HepG2 (cell line): ENCODE data around the gene EIF5A. TPM values are rescaled to one million over a fixed set of nuclear protein-coding genes. Genes with fewer than 3 reads are reported as not detected.

Source experiments
- ATAC-seq: fragments of 200-7000 bp; cut with Tn5 transposase; 3 replicates; pipeline ENCODE4 v1.9.1; 2020; ENCODE audit warnings: mild to moderate bottlenecking, moderate library complexity
- BruUV-seq: library from RNA; stranded (reverse); fragments of 400-500 nt; replicated peaks from 2 replicates; lab custom pipeline; 2021; lab: Mats Ljungman, UMichigan
- CTCF ChIA-PET: fragments of 300-600 bp; formaldehyde crosslinking; extraction: SDS; loops from one replicate; lab custom pipeline; 2021; ENCODE audit warnings: low total read pairs, inconsistent platforms, low intra/inter-chr PET ratio; lab: Yijun Ruan, JAX
- POLR2A ChIA-PET: fragments of 350-600 bp; sonication (Branson Sonifier 250); formaldehyde crosslinking; loops from one replicate; lab custom pipeline; 2020; ENCODE audit warnings: antibody characterized with exemption, inconsistent platforms; lab: Yijun Ruan, JAX
- DNase-seq: peaks from one replicate; pipeline ENCODE4 v3.0.0-alpha.2; 2015; ENCODE audit warnings: low spot score
- FAIRE-seq: peaks from 3 replicates; lab custom pipeline; 2011; peaks lifted over from hg19 to GRCh38; lab: Jason Lieb, UNC
- H2AFZ ChIP-seq: one replicate; pipeline ENCODE4 v1.6.1; 2011; ENCODE audit warnings: low read length, inconsistent platforms
- H3K27ac ChIP-seq: fragments of 300-600 bp; 3 replicates; pipeline ENCODE4 v1.8.0; 2011; ENCODE audit warnings: mixed run types, mild to moderate bottlenecking, mixed read lengths, low read length, inconsistent platforms; ENCODE audit not compliant: insufficient read depth; ENCODE audit errors: extremely low read length
- H3K27me3 ChIP-seq, 2 experiments: fragments of 200-600 bp in 1 of 2; 2 replicates in 1 of 2; 3 replicates in 1 of 2; pipeline versions ENCODE4 v1.6.0 to v1.8.0; 2011; ENCODE audit warnings: low read length in 2 of 2, mild to moderate bottlenecking in 2 of 2, moderate library complexity in 2 of 2, inconsistent platforms in 1 of 2; ENCODE audit not compliant: insufficient read depth in 2 of 2, control insufficient read depth in 1 of 2
- H3K36me3 ChIP-seq, 2 experiments: fragments of 200-600 bp in 1 of 2; replicated peaks in 1 of 2; 2 replicates in 1 of 2; 3 replicates in 1 of 2; pipeline versions ENCODE4 v1.5.1 to v1.8.0; 2011; ENCODE audit warnings: low read length in 2 of 2, inconsistent platforms in 1 of 2; ENCODE audit not compliant: insufficient read depth in 2 of 2, control insufficient read depth in 1 of 2
- H3K4me1 ChIP-seq: 2 replicates; pipeline ENCODE4 v1.5.1; 2012; ENCODE audit warnings: low read length, inconsistent platforms; ENCODE audit not compliant: insufficient read depth
- H3K4me2 ChIP-seq: 2 replicates; pipeline ENCODE4 v1.6.0; 2011; ENCODE audit warnings: low read depth, low read length, inconsistent platforms
- H3K4me3 ChIP-seq, 3 experiments: fragments of 200-600 bp in 1 of 3; sonication (generic), shearing (Covaris generic) in 1 of 3; replicated peaks in 1 of 3; 2 replicates each; pipeline ENCODE4 v1.5.1; 2011 to 2016; ENCODE audit warnings: low read length in 3 of 3, inconsistent platforms in 2 of 3, low read depth in 2 of 3, mild to moderate bottlenecking in 2 of 3, control low read depth in 1 of 3, mixed read lengths in 1 of 3; ENCODE audit not compliant: insufficient read depth in 1 of 3
- H3K79me2 ChIP-seq: one replicate; pipeline ENCODE4 v1.6.1; 2011; ENCODE audit warnings: low read length, inconsistent platforms; ENCODE audit not compliant: insufficient read depth
- H3K9ac ChIP-seq: 2 replicates; pipeline ENCODE4 v1.6.0; 2011; ENCODE audit warnings: mild to moderate bottlenecking, low read depth, low read length, inconsistent platforms; ENCODE audit not compliant: insufficient read depth
- H3K9me3 ChIP-seq: 2 replicates; pipeline ENCODE4 v1.5.1; 2012; ENCODE audit warnings: mild to moderate bottlenecking, low read length
- H4K20me1 ChIP-seq: 2 replicates; pipeline ENCODE4 v1.6.0; 2011; ENCODE audit warnings: inconsistent platforms, mild to moderate bottlenecking, low read length, moderate library complexity; ENCODE audit not compliant: insufficient read depth
- ARNT2 ChIP-seq: sonication (generic); formaldehyde crosslinking; IDR thresholded peaks from 2 replicates; pipeline ENCODE4 v1.8.0; 2022; ENCODE audit warnings: mild to moderate bottlenecking, low read depth, missing genetic modification reagents, moderate library complexity
- HNF4G ChIP-seq, 2 experiments: sonication (generic) in 1 of 2; formaldehyde crosslinking in 1 of 2; IDR thresholded peaks; 2 replicates each; pipeline versions ENCODE4 v1.4.0 to v1.6.1; 2011 to 2020; ENCODE audit warnings: borderline replicate concordance in 2 of 2, low read depth in 2 of 2, mild to moderate bottlenecking in 2 of 2, low read length in 1 of 2, missing genetic modification reagents in 1 of 2, moderate library complexity in 1 of 2
- NR2F2 ChIP-seq: IDR thresholded peaks from 2 replicates; pipeline ENCODE4 v1.6.1; 2012; ENCODE audit warnings: low read depth, inconsistent platforms, borderline replicate concordance
- SP5 ChIP-seq: IDR thresholded peaks from 2 replicates; pipeline ENCODE4 v1.6.1; 2016; ENCODE audit warnings: low read depth, borderline replicate concordance
- TAF15 ChIP-seq: fragments of 200-400 bp; formaldehyde crosslinking; IDR thresholded peaks from one replicate; pipeline ENCODE4 v1.6.1; 2018; ENCODE audit warnings: mild to moderate bottlenecking, low read depth, low read length; ENCODE audit not compliant: poor library complexity, severe bottlenecking
- TCF7 ChIP-seq: sonication (generic); IDR thresholded peaks from 2 replicates; pipeline ENCODE4 v1.6.1; 2016; ENCODE audit warnings: antibody characterized with exemption, low read depth
- WGBS: methylation state at CpG from one replicate; pipeline ENCODE4 v1.1.6; 2017; ENCODE audit warnings: low lambda C conversion rate; 5-methylcytosine and 5-hydroxymethylcytosine counted together
- in situ Hi-C: cut with HindIII; loops from 2 replicates; pipeline ENCODE4 v1.10.0; 2017; ENCODE audit warnings: low pct_unique_long_range_greater_than_20kb; ENCODE audit not compliant: extremely low pct_ligation_motif_present
- intact Hi-C: fragments of 100-400 bp; cut with micrococcal nuclease; formaldehyde crosslinking; loops from one replicate; pipeline ENCODE4 v1.10.0; 2022; ENCODE audit not compliant: unreplicated experiment
- polyA plus RNA-seq, 8 experiments: library from polyadenylated mRNA; depleted of rRNA in 3 of 8; stranded (reverse) in 7 of 8; unstranded in 1 of 8; fragments of >200 nt; fragmentation: Illumina TruSeq in 4 of 8; extraction: Trizol in 4 of 8; gene quantifications; 2 replicates each; pipeline versions ENCODE4 v1.2.1 to v1.2.3, GENCODE V29; 2011 to 2016; ENCODE audit warnings: low read depth in 4 of 8, missing spikeins in 1 of 8, mixed read lengths in 1 of 8; ENCODE audit not compliant: insufficient read depth in 1 of 8
- total RNA-seq, 5 experiments: library from RNA; depleted of rRNA; stranded (reverse); fragments of >200 nt; fragmentation: Illumina TruSeq; extraction: Trizol; gene quantifications; 2 replicates each; pipeline ENCODE4 v1.2.3, GENCODE V29; 2016; ENCODE audit warnings: low read depth in 1 of 5
- TF ChIP-seq, protein P1 (sequence below): sonication (generic); formaldehyde crosslinking; IDR thresholded peaks from 2 replicates; pipeline ENCODE4 v1.5.1; 2020; ENCODE audit warnings: missing genetic modification reagents, mild to moderate bottlenecking, borderline replicate concordance
- TF ChIP-seq, protein P2 (sequence below): sonication (generic); formaldehyde crosslinking; IDR thresholded peaks from 2 replicates; pipeline ENCODE4 v1.4.0; 2020; ENCODE audit warnings: missing genetic modification reagents, borderline replicate concordance
- TF ChIP-seq, protein P3 (sequence below): sonication (generic); formaldehyde crosslinking; conservative IDR thresholded peaks from 2 replicates; pipeline ENCODE4 v1.4.0; 2020; ENCODE audit warnings: mild to moderate bottlenecking, missing genetic modification reagents, moderate library complexity
- TF ChIP-seq, protein P4 (sequence below): sonication (generic); formaldehyde crosslinking; IDR thresholded peaks from 2 replicates; pipeline ENCODE4 v1.4.0; 2020; ENCODE audit warnings: missing genetic modification reagents

The EIF5A gene
- total and polyA plus RNA-seq, 2 of the 13 experiments (the other 11 are each of a cell fraction or from before 2014, with no cell fraction given), result 319 to 337 TPM

DNA sequence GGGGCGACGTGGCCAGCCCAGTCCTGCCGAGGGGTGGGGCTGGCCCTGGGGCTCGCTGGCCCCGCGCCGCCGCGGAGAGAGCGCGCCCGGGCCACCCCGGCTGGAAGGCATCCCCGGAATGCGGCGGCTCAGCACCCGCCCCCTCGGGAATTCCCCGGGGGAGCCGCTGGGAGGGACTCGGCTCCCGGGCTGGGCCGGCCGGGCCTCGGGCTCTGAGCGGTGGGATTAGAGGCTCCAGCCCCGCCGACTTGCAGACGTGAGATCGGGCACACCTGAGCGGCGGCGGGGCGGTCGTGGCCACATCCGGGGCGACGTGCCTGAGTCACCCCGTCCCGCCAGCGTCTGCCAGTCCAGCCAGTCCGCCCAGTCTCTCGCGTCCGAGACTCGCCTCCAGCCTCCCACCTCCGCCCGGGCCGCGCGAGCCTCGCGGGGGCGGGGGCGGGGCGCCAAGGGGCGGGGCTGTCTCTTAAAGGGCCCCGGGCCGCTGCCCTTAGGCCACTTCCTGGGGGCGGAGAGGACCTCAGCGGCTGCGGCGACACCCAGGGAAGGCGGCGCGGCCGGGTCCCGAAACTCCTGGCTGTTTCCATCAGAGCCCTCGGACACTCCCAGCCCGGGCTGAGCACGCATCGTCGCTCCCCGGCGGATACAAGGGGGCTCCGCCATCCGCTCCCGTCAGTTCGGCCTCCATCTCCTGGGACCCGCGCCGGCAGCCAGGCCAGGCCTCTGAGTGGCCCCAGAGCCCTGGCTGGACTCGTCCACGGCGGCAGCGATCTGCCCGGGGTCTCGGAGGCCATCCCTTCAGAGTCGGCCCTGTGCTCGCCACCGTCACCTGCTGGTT is 44.5 kb downstream of the EIF5A start, which contains the start of gene KCTD11:
KCTD11 (plus strand) TSS at position 498 of the 838 bp plus-strand sequence.
- peaks cover 55% of the 10 kb centered on the region for H3K4me1 ChIP-seq
- no peak for FAIRE-seq
- WGBS, result 2% methylated on average over 10 of the region's 91 CpGs
- TF ChIP-seq HNF4G (IDR thresholded peaks at IDR 0.05; ENCODE audit: borderline replicate concordance, low read depth, low read length) (peak; percentile 39; the same call in 1 of the 2 replicates), HNF4G (CRISPR knock-in tag; IDR thresholded peaks at IDR 0.05; ENCODE audit: borderline replicate concordance, low read depth) (no peak; the same call in 1 of the 2 replicates), SP5 (peak; percentile 83; the same call in 1 of the 2 replicates), TCF7 (peak; percentile 2; the same call in 1 of the 2 replicates), TAF15 (peak; percentile 8), NR2F2 (peak; percentile 11; the same call in 1 of the 2 replicates), ARNT2 (CRISPR knock-in tag) (peak; percentile 72)
- TF ChIP-seq, protein P1, sequence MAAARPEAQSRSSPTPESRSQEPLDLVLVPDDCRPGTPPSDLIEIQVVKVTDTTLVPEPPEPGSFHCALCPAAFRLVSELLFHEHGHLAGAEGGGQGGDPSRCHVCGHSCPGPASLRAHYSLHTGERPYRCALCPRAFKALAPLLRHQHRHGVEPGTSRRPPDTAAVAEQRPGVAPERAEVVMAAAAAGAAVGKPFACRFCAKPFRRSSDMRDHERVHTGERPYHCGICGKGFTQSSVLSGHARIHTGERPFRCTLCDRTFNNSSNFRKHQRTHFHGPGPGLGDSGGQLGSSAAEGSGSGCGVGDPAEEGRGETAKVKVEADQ, result peak; percentile 62; the same call in 1 of the 2 replicates
- TF ChIP-seq, protein P2, sequence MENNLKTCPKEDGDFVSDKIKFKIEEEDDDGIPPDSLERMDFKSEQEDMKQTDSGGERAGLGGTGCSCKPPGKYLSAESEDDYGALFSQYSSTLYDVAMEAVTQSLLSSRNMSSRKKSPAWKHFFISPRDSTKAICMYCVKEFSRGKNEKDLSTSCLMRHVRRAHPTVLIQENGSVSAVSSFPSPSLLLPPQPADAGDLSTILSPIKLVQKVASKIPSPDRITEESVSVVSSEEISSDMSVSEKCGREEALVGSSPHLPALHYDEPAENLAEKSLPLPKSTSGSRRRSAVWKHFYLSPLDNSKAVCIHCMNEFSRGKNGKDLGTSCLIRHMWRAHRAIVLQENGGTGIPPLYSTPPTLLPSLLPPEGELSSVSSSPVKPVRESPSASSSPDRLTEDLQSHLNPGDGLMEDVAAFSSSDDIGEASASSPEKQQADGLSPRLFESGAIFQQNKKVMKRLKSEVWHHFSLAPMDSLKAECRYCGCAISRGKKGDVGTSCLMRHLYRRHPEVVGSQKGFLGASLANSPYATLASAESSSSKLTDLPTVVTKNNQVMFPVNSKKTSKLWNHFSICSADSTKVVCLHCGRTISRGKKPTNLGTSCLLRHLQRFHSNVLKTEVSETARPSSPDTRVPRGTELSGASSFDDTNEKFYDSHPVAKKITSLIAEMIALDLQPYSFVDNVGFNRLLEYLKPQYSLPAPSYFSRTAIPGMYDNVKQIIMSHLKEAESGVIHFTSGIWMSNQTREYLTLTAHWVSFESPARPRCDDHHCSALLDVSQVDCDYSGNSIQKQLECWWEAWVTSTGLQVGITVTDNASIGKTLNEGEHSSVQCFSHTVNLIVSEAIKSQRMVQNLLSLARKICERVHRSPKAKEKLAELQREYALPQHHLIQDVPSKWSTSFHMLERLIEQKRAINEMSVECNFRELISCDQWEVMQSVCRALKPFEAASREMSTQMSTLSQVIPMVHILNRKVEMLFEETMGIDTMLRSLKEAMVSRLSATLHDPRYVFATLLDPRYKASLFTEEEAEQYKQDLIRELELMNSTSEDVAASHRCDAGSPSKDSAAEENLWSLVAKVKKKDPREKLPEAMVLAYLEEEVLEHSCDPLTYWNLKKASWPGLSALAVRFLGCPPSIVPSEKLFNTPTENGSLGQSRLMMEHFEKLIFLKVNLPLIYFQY, result peak; percentile 95
- TF ChIP-seq, protein P3, sequence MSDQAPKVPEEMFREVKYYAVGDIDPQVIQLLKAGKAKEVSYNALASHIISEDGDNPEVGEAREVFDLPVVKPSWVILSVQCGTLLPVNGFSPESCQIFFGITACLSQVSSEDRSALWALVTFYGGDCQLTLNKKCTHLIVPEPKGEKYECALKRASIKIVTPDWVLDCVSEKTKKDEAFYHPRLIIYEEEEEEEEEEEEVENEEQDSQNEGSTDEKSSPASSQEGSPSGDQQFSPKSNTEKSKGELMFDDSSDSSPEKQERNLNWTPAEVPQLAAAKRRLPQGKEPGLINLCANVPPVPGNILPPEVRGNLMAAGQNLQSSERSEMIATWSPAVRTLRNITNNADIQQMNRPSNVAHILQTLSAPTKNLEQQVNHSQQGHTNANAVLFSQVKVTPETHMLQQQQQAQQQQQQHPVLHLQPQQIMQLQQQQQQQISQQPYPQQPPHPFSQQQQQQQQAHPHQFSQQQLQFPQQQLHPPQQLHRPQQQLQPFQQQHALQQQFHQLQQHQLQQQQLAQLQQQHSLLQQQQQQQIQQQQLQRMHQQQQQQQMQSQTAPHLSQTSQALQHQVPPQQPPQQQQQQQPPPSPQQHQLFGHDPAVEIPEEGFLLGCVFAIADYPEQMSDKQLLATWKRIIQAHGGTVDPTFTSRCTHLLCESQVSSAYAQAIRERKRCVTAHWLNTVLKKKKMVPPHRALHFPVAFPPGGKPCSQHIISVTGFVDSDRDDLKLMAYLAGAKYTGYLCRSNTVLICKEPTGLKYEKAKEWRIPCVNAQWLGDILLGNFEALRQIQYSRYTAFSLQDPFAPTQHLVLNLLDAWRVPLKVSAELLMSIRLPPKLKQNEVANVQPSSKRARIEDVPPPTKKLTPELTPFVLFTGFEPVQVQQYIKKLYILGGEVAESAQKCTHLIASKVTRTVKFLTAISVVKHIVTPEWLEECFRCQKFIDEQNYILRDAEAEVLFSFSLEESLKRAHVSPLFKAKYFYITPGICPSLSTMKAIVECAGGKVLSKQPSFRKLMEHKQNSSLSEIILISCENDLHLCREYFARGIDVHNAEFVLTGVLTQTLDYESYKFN (CRISPR knock-in tag), result peak; percentile 62
- TF ChIP-seq, protein P4, sequence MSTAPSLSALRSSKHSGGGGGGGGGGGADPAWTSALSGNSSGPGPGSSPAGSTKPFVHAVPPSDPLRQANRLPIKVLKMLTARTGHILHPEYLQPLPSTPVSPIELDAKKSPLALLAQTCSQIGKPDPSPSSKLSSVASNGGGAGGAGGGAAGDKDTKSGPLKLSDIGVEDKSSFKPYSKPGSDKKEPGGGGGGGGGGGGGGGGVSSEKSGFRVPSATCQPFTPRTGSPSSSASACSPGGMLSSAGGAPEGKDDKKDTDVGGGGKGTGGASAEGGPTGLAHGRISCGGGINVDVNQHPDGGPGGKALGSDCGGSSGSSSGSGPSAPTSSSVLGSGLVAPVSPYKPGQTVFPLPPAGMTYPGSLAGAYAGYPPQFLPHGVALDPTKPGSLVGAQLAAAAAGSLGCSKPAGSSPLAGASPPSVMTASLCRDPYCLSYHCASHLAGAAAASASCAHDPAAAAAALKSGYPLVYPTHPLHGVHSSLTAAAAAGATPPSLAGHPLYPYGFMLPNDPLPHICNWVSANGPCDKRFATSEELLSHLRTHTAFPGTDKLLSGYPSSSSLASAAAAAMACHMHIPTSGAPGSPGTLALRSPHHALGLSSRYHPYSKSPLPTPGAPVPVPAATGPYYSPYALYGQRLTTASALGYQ (CRISPR knock-in tag), result peak; percentile 45; the same call in 1 of the 2 replicates

More for the DNA sequence above, 44.5 kb downstream of the EIF5A start, which contains the start of gene KCTD11:
- DNase-seq (peak; percentile 73), ATAC-seq (peak; percentile 76)
- no peaks in the 10 kb centered on the region for H3K9me3 ChIP-seq
- H3K4me2 ChIP-seq, result peak within 1 kb of the TSS; percentile 90
- H2AFZ ChIP-seq, result no peak within 1 kb of the TSS
- BruUV-seq, result no TSS peak
- H3K79me2 ChIP-seq, result no peaks in the 10 kb centered on the region
- peak within 1 kb of the TSS; percentile 64 to 88 (median 87) for H3K4me3 ChIP-seq
- intact Hi-C loops, result loop anchor here (2.0 to 10.0 kb wide), 3 partner anchors 23 to 305 kb away; partner anchors contain the start of genes NEURL4 and SENP3
- H4K20me1 ChIP-seq, result peaks cover 13% of the 10 kb centered on the region; the same call in 1 of the 2 replicates
- in situ Hi-C loops, result no loop called here
- H3K36me3 ChIP-seq, result no peaks in the 10 kb centered on the region
- POLR2A ChIA-PET, result interaction anchor here (0.7 to 7.0 kb wide), 12 partner anchors 17 to 335 kb away, joined by 3 to 44 read pairs (median 4); partner anchors contain the start of genes CD68, NEURL4, PLSCR3 and POLR2A
- H3K27ac ChIP-seq, result peak within 1 kb of the TSS; percentile 95
- peak within 1 kb of the TSS; percentile 95 for H3K9ac ChIP-seq
- peaks cover 0 to 5% of the 10 kb centered on the region in 2 experiments; a peak in 2 of 5 replicates for H3K27me3 ChIP-seq
- CTCF ChIA-PET, result no interaction called here
